NCI-H748 (cell line): ENCODE measurements around the gene CALHM6.

ENCODE experiments used
- DNase-seq: peaks from one replicate; lab custom pipeline; 2025; ENCODE audit not compliant: unreplicated experiment; lab: John Stamatoyannopoulos, UW

CALHM6 gene

DNA sequence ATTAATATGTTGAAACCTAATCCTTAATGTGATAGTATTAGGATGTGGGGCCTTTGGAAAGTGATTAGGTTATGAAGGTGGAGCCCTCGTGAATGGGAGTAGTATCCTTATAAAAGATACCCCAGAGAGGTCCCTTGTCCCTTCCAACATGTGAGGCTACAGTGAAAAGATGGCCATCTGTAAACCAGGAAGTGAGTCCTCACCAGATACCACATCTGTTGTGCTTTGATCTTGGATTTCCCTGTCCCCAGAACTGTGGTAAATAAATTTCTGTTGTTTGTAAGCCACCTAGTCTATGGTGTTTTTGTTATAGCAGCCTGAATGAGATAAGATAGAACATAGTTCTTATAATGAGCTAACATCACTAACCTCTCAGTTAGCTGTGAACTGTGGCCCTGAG is 16.6 kb upstream of the CALHM6 start:
- no peak for DNase-seq

DNA sequence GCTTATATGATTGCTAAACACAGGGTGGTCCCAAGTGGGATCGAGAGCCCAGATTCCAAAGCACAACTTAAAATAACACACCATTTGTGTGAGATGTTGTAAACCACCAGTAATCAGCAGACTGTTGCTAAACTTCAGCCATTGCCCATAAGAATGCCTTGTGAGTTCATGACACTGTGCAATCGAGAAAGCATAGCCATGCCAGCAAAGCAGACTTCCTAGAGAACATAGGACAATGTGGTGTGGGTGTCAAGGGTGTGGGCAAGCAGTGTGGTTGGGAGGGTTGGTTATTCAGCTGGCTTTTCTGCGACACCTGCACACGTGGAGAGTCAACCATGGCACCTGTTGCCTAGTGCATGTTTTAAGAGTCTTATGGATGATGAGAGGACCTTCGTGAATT is 16.1 kb upstream of the CALHM6 start:
- DNase-seq = no peak

DNA sequence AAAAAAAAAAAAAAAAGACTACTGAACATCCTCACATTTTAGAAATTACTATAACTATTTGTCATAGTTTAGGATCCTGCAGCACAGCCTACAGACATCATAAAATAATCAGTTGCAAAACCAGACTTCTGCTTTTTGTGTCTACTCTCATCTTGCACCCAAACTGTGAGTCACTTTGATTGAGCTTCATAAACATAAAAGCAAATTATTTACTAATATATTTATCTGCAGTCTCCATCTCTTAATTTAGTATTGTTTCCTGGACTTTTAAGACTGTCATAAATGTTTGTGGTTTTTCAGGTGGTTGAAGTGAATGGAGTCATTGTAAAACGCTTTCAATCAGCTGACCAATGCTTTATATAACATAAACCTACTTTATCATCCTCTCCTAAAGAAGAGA is 14.8 kb upstream of the CALHM6 start:
- DNase-seq = no peak

DNA sequence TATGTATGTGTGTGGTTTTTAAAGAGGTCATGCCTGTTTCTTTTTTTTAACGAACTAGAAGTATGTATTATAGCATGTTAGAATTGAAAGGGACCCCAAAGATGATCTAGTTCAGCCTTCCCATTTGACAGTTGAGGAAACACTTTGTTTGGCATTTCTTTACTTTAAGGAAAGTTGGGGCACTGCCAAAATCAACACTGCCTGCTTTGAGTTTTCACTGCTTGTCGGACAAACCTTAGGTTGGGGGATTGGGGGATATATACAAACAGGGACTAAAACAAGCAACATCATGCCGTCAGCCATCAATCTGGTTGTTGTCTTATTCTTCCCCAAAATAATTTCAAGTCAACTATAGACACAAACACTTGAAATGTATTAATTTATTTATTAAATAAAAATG is 14.1 kb upstream of the CALHM6 start:
- no peak for DNase-seq

DNA sequence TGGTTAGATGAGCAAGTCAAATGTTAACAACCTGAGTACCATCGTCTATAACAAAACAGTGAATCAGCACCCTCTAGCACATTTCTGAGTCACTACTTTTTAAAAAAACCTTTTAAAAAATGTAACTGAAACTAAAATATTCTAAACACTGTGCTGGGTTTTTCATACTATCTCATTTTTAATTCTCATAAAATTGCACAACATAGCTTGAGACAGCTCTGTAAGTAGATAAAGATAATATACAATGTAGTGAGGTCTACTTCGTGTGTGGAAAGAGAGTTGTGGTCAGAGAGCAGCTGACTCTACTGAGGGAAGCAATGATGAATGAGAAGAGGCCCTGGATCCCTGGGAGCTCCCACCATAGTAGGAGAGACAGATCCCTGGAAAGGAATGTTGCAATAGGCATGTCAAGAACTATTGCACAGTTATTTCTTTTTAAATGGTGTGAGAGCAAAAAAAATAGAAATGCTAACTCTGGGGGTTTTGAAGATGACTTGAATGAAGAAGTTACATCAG is 13.6 kb upstream of the CALHM6 start:
- no peak for DNase-seq

DNA sequence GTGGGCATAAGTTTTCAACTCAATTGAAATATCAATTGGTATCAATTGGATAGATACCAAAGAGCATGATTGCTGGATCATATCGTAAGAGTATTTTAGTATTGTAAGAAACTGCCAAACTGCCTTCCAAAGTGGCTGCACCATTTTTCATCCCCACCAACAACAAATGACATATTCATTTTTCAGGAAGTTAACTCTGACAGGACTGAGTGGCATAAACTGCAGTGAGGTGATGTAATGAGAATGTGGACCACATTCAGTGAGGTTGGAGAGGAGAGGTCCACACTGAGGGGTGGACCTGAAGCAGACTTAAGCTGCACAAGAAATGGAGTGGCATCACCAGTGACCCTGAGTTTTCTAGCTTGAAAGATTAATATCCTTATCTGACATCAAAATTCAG is 11.6 kb upstream of the CALHM6 start:
- DNase-seq = no peak

DNA sequence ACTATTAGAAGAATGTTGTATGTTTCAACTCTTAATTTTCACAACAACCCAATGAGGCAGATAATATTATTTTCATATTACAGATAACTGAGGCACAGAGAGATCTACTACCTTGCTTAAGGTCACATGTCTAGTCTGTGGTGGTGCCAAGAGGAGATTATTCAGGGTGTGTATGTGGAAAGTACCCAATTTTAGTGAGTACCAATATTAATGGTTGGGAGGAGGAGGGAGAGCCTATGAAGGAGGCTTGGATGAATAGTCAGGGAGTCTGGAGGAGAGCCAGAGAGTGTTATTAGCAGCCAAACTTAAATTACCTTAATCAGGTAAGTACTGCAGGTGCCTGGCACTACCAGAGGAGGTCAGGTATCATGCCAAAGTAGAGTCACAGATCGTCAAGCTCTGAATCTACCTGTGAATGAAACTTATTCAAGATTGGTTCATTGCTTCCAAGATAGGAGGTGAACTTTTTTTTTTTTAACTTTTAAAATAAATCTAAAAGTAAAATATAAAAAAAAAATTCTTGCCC is 10.9 kb upstream of the CALHM6 start:
- no peak for DNase-seq

DNA sequence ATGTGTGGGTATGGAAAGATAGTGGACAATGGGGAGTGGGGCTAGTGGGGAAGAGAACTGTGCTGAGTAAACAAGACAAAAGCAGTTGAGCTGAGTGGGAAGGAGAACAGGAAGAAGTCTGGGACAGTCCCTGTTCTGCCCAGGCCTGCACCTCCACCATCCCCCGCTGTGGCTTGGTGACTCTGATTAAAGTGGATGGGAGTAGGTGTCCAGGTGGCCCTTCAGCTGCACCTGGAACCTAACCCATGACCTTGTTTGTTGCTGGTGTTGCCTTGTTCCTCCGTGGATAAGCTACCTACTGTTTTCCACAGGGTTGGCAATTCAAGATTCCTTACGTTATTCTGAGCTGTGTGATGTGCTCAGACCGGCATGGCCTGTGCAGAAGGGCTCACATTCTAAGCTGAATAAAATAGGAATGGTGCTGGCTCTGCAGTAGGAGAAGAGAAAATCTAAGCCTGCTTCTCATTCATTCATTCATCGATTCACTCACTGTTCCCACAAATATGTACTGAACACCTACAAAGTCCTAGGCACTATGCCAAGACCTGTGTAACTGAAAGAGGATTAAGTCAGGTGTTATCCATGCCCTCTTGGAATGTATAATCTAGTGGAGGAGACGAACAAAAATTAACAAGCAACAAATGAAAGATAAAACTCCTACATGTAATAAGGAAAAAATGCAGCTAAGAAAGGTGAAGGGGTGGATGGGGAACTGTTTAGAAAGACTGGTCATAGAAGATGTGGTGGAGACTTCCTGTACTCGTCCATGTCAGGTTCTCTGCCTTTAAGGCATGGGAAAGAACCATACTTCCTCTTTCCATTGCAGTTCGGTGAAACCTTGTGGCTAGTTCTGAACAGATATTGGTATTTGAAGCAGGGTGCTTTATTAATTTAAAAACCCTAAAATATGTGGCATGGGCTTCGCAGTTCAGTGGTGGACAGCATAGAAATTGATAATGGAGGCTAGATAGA is 10.1 kb upstream of the CALHM6 start:
- no peak for DNase-seq

DNA sequence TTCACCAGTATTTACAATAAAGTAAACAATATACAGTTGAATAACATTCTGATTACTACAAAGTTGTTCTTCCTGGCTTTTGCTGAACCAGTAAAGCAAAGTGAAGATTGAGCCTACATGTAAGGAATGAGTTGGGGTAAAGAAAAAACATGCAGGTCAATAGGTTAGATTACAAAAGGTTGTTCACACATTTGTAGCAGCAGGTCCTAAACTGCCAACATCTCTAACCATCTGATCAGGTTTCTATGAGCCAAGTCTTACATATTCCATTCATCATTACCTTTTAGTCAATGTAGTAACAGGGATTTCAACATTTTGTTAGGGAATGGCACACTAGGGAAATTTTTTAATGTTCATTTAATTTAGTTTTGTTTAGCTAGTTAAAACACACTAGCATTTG is 9.3 kb upstream of the CALHM6 start:
- no peak for DNase-seq

DNA sequence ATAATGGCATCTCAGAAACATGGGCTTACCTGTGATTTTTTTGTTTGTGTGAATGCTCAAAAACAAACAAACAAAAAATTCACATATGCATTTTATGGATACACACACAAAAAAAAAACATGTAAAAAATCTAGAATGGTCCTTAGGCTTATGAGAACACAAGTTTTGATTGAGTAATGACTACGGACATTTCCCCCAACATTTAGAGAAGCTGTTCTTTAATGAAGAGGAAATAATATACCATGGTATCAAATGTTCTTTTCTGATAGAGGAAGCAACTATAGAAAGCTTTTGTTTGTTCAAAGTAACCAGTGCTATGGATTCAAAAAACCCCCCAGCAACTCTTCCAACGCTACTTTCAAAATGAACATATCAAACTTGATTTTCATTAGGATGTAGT is 8.6 kb upstream of the CALHM6 start:
- DNase-seq = no peak

DNA sequence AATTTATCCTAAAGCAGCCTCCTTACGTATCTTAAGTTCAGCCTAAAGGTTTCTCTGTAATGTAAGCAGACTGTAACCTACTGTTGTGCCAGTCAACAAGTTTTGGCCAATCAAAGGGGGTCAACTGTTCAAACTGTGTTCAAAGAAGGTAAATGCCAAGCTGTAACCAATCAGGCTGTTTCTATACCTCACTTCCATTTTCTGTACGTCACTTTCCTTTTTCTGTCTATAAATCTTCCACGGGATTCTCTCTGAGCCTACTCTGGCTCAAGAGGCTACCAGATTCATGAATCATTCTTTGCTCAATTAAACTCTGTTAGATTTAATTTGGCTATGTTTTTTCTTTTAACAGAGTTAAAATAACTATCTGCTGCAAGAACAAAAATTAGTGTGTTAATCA is 5.1 kb upstream of the CALHM6 start:
- DNase-seq = no peak

DNA sequence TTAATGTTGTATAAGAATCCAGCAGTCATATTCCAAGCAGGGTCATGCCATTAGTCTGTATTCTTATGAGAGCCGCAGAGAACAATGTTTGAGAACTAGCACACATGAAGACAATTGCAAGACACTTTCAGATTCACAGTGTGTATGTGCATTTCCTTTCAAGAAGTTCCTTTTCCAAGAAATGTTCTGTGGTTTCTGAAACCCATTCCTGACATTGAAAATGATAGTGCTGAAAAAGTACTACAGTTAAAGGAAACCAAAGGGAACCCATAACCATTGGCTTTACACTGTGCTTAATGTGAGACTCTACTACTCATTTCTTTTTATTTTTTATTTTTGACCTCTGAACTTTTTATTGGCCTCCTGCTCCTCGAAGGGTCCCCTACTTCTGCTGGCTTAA is 4.2 kb upstream of the CALHM6 start:
- no peak for DNase-seq

DNA sequence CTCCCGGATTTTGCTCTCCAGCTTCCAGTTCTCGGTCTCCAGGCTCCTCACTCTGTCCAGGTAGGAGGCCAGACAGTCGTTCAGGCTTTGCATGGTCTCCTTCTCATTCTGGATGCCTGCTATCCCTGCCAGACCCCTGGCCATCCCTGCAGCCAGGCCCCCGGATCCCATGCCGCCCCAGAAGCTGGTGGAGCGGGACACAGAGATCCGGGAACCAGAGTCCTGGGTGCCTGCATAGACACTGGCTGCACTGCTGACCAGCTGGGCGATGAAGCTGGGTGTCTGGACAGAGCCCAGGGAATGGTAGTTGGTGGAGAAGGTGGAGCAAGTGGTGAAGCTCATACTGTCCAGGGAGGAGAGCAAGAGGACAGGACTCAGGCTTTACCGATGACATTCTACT is 2.9 kb upstream of the CALHM6 start:
- no peak for DNase-seq

DNA sequence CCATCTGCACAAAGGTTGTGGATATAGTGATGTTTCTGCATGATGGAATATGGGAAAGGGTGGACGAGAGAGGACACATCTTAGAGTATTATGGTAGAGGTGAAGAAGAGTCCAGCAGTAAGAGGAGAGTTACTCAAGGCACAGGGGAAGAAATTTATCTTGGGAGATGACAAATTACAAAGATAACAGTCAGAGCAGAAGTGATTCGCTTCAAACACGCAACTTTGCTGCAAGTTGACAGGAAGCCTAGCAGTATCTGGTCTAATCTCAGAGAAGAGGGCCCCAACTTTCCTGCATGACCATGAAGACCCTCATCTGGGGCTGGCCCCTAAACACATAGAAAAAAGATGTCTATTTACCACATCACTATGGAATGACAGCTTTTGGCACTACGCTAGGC is 1.2 kb upstream of the CALHM6 start:
- no peak for DNase-seq

DNA sequence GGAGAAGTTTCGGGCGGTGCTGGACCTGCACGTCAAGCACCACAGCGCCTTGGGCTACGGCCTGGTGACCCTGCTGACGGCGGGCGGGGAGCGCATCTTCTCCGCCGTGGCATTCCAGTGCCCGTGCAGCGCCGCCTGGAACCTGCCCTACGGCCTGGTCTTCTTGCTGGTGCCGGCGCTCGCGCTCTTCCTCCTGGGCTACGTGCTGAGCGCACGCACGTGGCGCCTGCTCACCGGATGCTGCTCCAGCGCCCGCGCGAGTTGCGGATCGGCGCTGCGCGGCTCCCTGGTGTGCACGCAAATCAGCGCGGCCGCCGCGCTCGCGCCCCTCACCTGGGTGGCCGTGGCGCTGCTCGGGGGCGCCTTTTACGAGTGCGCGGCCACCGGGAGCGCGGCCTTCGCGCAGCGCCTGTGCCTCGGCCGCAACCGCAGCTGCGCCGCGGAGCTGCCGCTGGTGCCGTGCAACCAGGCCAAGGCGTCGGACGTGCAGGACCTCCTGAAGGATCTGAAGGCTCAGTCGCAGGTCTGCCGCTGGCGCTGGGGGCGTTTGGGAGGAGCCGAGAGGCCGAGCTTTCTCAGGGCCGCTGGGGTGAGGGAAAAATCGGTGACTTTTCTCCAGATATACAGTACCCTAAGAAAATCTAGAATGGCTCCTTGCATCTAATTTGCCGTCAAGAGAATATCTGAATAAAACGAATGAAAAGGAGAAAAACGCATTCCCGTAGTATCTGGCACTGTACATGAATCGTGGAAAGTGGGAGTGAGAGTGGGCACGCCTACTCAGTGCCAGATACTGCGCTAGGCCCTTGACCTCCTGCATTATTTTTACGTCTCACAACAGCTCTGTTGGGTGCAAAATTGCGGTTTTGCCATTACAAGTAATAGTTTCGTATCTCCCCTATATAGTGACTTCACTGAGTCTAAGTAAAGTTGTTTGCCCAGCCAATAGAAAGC is 1.0 kb downstream of the CALHM6 start:
- DNase-seq = peak; percentile 86

DNA sequence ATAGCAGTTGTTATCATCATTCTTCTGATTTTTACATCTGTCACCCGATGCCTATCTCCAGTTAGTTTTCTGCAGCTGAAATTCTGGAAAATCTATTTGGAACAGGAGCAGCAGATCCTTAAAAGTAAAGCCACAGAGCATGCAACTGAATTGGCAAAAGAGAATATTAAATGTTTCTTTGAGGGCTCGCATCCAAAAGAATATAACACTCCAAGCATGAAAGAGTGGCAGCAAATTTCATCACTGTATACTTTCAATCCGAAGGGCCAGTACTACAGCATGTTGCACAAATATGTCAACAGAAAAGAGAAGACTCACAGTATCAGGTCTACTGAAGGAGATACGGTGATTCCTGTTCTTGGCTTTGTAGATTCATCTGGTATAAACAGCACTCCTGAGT is 2.1 kb downstream of the CALHM6 start:
- DNase-seq = no peak

DNA sequence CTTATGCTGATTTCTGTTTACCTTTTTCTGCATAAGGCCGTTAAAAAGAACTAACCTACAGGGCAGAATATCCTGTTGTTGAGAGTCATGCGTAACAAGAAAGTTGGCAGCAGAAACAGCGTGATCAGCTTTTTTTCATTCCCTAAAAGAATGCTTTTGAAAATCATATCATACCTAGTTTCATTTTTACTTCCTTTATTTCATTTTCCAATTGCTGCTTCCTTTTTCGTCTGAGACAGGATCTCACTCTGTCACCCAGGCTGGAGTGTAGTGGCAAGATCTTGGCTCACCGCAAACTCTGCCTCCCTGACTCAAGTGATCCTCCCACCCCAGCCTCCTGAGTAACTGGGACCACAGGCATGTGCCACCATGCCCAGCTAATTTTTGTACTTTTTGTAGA is 4.1 kb downstream of the CALHM6 start:
- DNase-seq = no peak

DNA sequence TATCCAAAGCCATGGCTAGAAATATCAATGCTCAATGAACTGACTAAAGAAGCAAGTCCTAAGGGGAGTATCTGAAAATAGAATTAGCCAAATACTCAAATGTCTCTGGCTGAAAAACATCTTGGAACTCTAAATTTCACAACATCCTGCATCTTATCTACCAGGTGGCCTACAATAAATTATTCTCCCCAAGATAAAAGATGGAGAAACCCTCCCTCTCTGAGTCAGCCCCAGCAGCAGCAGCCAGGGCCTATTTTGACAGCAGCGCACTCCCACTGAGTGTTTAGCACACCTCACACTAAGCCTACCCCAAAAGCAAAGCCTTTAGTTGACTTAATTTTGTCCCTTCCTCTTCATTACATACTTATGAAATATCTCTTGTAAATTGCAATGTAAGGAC is 5.9 kb downstream of the CALHM6 start:
- no peak for DNase-seq

DNA sequence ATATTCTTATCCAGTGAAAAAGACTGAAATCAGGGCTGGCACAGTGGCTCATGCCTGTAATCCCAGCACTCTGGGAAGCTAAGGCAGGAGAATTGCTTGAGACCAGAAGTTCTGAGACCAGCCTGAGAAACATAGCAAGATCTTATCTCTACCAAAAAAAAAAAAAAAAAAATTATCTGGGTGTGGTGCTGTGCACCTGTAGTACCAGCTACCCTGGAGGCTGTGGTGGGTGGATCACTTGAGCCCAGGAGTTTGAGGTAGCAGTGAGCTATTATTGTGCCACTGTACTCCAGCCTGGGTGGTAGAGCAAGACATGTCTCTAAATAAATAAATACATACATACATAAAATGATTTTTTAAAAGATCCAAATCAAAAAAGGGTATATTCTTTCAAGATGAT is 6.3 kb downstream of the CALHM6 start:
- no peak for DNase-seq

DNA sequence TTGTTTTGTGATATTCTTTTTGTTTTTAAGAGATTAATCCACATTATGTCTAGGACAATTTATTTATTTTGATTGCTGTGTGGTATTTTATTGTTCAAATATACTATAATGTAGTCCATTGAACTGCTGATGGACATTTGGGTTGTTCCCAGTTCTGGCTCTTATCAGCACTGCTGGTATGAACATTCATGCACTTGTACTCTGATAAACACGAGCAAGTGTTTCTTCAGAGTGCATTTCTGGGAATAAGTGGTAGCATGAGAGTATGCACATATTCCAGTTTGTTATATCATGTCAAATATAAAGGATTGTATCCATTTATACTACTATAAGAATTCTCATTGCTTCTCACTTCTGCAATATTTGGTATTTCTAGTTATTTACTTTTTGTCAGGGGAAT is 7.1 kb downstream of the CALHM6 start:
- DNase-seq = no peak

DNA sequence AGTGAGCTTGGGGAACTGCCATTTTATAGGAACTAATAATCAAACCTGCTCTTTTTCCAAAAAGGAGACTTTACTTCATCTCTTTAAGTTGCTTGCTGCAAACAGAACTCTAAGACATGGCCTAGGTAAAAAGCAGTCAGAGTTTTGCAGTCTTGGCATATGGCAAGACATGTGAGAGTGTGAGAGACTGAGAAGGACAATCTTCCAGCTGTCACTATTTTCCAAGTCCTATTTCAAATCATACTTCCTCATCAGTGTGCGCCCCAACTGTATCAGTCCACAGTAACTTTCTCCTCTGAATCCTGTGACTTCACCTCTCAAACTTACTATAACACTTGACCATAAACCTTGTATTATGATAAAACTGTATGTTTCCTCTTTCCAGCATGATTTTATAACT is 10.4 kb downstream of the CALHM6 start:
- DNase-seq = no peak

DNA sequence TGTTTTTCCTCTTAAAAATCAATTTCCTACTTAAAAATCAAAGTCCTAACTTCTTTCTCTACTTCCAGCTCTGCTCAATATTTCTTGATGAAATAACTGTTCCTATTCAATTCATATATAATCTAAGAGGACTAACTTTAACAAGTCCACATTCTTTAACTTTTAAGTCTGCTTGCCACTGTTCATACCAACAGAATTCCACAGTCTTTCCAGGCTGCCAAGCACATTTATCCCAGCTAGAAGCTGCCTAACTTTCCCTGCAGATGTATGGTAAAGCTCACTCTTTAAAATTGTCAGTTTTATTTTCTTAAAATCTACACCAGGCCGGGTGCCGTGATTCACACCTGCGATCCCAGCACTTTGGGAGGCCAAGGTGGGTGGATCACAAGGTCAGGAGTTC is 11.5 kb downstream of the CALHM6 start:
- no peak for DNase-seq
